Upper lobe of left lung (tissue), 6 donors: ENCODE measurements around the gene ITGA2. TPM values are rescaled to one million over a fixed set of nuclear protein-coding genes. Genes with fewer than 3 reads are reported as not detected.

Experiments used
- ATAC-seq, 2 donors: fragments of 200-7000 bp; cut with Tn5 transposase; one replicate each; pipeline ENCODE4 v1.9.1; 2022; ENCODE audit warnings: mild to moderate bottlenecking in 2 of 2, moderate library complexity in 2 of 2; ENCODE audit not compliant: low FRiP score in 2 of 2
- DNase-seq, 2 donors: peaks; one replicate each; pipeline ENCODE4 v3.0.0-alpha.2; 2019 to 2020
- H3K27ac ChIP-seq, 4 donors: fragments of 200-600 bp; sonication (generic); one replicate each; pipeline ENCODE4 v1.5.1; 2016 to 2019
- H3K27me3 ChIP-seq, 4 donors: fragments of 200-600 bp; sonication (generic); one replicate each; pipeline ENCODE4 v1.5.1; 2017 to 2019
- H3K36me3 ChIP-seq, 4 donors: fragments of 200-600 bp; sonication (generic); one replicate each; pipeline ENCODE4 v1.5.1; 2016 to 2019
- H3K4me1 ChIP-seq, 4 donors: fragments of 200-600 bp; sonication (generic); one replicate each; pipeline ENCODE4 v1.5.1; 2018 to 2019
- H3K4me3 ChIP-seq, 4 donors: fragments of 200-600 bp; sonication (generic); one replicate each; pipeline ENCODE4 v1.5.1; 2017 to 2019; ENCODE audit warnings: mild to moderate bottlenecking in 2 of 4, moderate library complexity in 1 of 4
- H3K9me3 ChIP-seq, 4 donors: fragments of 200-600 bp; sonication (generic); one replicate each; pipeline ENCODE4 v1.5.1; 2018 to 2019
- CTCF ChIP-seq, 6 experiments: fragments of 450-650 bp in 4 of 6; fragments of 200-600 bp in 2 of 6; sonication (generic) in 2 of 6; IDR thresholded peaks; one replicate each; pipeline ENCODE4 v1.5.1; 2016 to 2019; ENCODE audit warnings: antibody characterized with exemption in 6 of 6
- EP300 ChIP-seq, 4 donors: sonication (generic); formaldehyde crosslinking; IDR thresholded peaks; one replicate each; pipeline ENCODE4 v1.5.1; 2017; ENCODE audit warnings: antibody characterized with exemption in 4 of 4, control low read depth in 2 of 4
- POLR2A ChIP-seq, 4 donors: fragments of 450-650 bp; IDR thresholded peaks; one replicate each; pipeline ENCODE4 v1.5.1; 2016 to 2017; ENCODE audit warnings: antibody characterized with exemption in 4 of 4, mild to moderate bottlenecking in 2 of 4
- POLR2AphosphoS5 ChIP-seq, 2 donors: sonication (generic); formaldehyde crosslinking; IDR thresholded peaks; one replicate each; pipeline ENCODE4 v1.5.1; 2017; ENCODE audit warnings: antibody characterized with exemption in 2 of 2
- WGBS, 2 donors: methylation state at CpG; one replicate each; pipeline ENCODE4 v1.1.5; 2017 to 2018; 5-methylcytosine and 5-hydroxymethylcytosine counted together
- total RNA-seq, 6 donors: library from RNA; depleted of rRNA in 4 of 6; stranded (reverse); fragments of >200 nt in 4 of 6; gene quantifications; one replicate each; pipeline versions ENCODE4 v1.1.0 to v1.2.1, GENCODE V29; 2016 to 2021
- donor health status: DM: no; HTN: no; CAD: no; lungs with moderate emphysema.
- donor health status: DM: no; HTN: yes; CAD: no; lungs with severe emphysema.

ITGA2 gene
- total RNA-seq, 6 donors from 2014 or later: 4.2 to 45.8 (median 13.7) TPM

- ATAC-seq (no peak), DNase-seq (no peak)
- Histone ChIP-seq H3K36me3 (no peaks in the 10 kb centered on the region), H3K9me3 (no peaks in the 10 kb centered on the region), H3K4me1 (peaks cover 0 to 3% (median 0%) of the 10 kb centered on the region in 4 donors), H3K4me3 (no peak overlapping the region), H3K27me3 (no peaks in the 10 kb centered on the region), H3K27ac (no peak overlapping the region)
- TF ChIP-seq EP300 (IDR thresholded peaks at IDR 0.05): no peak
- no peak for TF ChIP-seq CTCF (IDR thresholded peaks at IDR 0.05)
- TF ChIP-seq POLR2AphosphoS5 (IDR thresholded peaks at IDR 0.05): no peak
- TF ChIP-seq POLR2A (IDR thresholded peaks at IDR 0.05): no peak
- WGBS, 2 donors: 71 to 73% methylated on average over 2 of the region's 2 CpGs
Measured at GRCh38 chr5:52998552-52999313, 9.6 kb downstream of the ITGA2 start.

- peaks cover 0 to 7% (median 0%) of the 10 kb centered on the region in 4 donors for H3K4me1 ChIP-seq
- WGBS, 2 donors: 87 to 89% methylated on average over 1 of the region's 1 CpG
- H3K9me3 ChIP-seq: no peaks in the 10 kb centered on the region
- H3K27me3 ChIP-seq: no peaks in the 10 kb centered on the region
- DNase-seq (no peak), ATAC-seq (no peak)
- TF ChIP-seq CTCF (IDR thresholded peaks at IDR 0.05): no peak
- TF ChIP-seq POLR2A (IDR thresholded peaks at IDR 0.05): no peak
- no peak for TF ChIP-seq EP300 (IDR thresholded peaks at IDR 0.05)
- no peak for TF ChIP-seq POLR2AphosphoS5 (IDR thresholded peaks at IDR 0.05)
- H3K4me3 ChIP-seq: no peak overlapping the region
- H3K27ac ChIP-seq: no peak overlapping the region
- peaks cover 0 to 4% (median 0%) of the 10 kb centered on the region in 4 donors for H3K36me3 ChIP-seq
Measured at GRCh38 chr5:52999344-52999949, 10.3 kb downstream of the ITGA2 start.

- H3K9me3 ChIP-seq: no peaks in the 10 kb centered on the region
- no peaks in the 10 kb centered on the region for H3K27me3 ChIP-seq
- peaks cover 3 to 11% (median 6%) of the 10 kb centered on the region in 4 donors for H3K4me1 ChIP-seq
- DNase-seq: no peak
- no peak for TF ChIP-seq POLR2A (IDR thresholded peaks at IDR 0.05)
- no peak for TF ChIP-seq CTCF (IDR thresholded peaks at IDR 0.05)
- no peak for TF ChIP-seq POLR2AphosphoS5 (IDR thresholded peaks at IDR 0.05)
- no peak for TF ChIP-seq EP300 (IDR thresholded peaks at IDR 0.05)
- ATAC-seq: no peak
- H3K36me3 ChIP-seq: peaks cover 0 to 4% (median 0%) of the 10 kb centered on the region in 4 donors
- no peak overlapping the region for H3K4me3 ChIP-seq
- 95 to 97% methylated on average over 4 of the region's 4 CpGs for WGBS, 2 donors
- H3K27ac ChIP-seq: no peak overlapping the region
Measured at GRCh38 chr5:53001541-53001940, 12.4 kb downstream of the ITGA2 start.

GRCh38 chr5:53002491-53002890 is 13.3 kb downstream of the ITGA2 start:
- no peaks in the 10 kb centered on the region for H3K27me3 ChIP-seq
- DNase-seq (no peak), ATAC-seq (no peak)
- peaks cover 0 to 4% (median 0%) of the 10 kb centered on the region in 4 donors for H3K36me3 ChIP-seq
- H3K4me1 ChIP-seq: peaks cover 7 to 16% (median 10%) of the 10 kb centered on the region in 4 donors
- TF ChIP-seq POLR2A (IDR thresholded peaks at IDR 0.05) (no peak), EP300 (IDR thresholded peaks at IDR 0.05) (no peak), POLR2AphosphoS5 (IDR thresholded peaks at IDR 0.05) (no peak), CTCF (IDR thresholded peaks at IDR 0.05) (no peak)
- no peak overlapping the region for H3K4me3 ChIP-seq
- no peak overlapping the region for H3K27ac ChIP-seq
- whole genome bisulfite sequencing, 2 donors: 43 to 64% methylated on average over 1 of the region's 1 CpG
- no peaks in the 10 kb centered on the region for H3K9me3 ChIP-seq
